Fibroblast of pulmonary artery (primary cell): ENCODE data around the gene LBX2.
"Not testable (repeated sequence)": the region's sequence is repeated elsewhere in the genome, so short reads cannot be mapped to it uniquely, and the experiment has no call there.

Experiments used
- DNase-seq: peaks from one replicate; pipeline ENCODE4 v3.0.0-alpha.2; 2010; ENCODE audit warnings: low read depth
- H3K4me3 ChIP-seq: replicated peaks from 2 replicates; pipeline ENCODE4 v1.5.1; 2011; ENCODE audit warnings: low read depth, mild to moderate bottlenecking, control low read depth, low read length, moderate library complexity
- TF ChIP-seq, protein P1 (sequence below): IDR thresholded peaks from 2 replicates; pipeline ENCODE4 v1.5.1; 2011; ENCODE audit warnings: mild to moderate bottlenecking, control low read depth, low read length, inconsistent platforms; ENCODE audit errors: missing control alignments

The LBX2 gene

DNA sequence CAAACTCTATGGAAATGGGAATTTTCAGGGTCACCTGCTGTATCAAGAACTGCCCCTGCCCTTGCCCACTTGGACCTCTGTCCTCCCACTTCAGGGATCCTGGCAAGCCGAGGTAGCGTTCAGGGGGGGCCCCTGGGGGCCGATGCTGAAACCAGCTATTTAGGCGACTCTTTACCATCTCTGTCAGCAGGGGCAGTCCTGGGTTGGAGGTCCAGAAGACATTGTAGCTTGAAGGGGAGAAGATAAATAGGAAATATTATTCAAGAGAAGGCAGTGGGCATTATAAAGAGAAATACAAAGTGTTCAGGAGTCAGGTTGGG lies 36.7 kb downstream of the LBX2 start:
- TF ChIP-seq, protein P1, sequence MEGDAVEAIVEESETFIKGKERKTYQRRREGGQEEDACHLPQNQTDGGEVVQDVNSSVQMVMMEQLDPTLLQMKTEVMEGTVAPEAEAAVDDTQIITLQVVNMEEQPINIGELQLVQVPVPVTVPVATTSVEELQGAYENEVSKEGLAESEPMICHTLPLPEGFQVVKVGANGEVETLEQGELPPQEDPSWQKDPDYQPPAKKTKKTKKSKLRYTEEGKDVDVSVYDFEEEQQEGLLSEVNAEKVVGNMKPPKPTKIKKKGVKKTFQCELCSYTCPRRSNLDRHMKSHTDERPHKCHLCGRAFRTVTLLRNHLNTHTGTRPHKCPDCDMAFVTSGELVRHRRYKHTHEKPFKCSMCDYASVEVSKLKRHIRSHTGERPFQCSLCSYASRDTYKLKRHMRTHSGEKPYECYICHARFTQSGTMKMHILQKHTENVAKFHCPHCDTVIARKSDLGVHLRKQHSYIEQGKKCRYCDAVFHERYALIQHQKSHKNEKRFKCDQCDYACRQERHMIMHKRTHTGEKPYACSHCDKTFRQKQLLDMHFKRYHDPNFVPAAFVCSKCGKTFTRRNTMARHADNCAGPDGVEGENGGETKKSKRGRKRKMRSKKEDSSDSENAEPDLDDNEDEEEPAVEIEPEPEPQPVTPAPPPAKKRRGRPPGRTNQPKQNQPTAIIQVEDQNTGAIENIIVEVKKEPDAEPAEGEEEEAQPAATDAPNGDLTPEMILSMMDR: no peak
- no peak overlapping the region for H3K4me3 ChIP-seq
- no peak for DNase-seq

DNA sequence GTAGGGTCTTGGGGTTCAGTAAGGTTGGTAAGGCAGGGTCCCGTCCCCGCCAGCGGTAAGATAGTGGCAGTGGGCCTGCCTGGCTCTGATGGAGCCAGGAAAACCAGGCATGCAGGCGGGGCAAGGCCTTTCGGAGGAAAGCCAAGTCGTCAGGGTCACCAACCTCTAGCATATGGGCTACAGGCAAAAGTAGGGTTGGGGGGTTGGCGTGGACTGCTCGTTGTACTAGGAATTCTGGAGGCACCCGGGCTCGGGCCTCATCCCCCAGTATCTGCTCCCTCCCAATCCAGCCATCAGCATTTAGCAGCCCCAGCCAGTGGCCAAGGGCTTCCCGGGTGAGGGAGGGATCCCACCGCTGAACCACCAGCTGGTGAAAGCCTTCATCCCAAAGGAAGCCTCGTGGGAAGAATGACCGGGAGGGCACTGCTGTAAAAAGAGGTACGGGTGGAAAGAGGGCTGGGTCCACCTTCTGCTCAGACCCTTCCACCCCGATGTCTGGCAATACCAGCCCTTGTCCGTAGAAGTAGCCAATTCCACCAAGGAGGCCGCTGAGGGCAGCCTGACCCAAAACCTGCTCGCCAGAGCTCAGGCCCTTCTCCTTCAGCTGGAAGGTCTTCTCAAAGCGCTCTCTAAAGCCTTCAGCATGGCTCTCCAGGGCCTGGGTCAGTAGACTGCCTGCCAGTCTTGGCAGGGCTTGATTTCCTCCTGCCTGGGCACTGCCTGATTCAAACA lies 37.2 kb downstream of the LBX2 start:
- TF ChIP-seq, protein P1: no peak
- no peak for DNase-seq
- no peak overlapping the region for H3K4me3 ChIP-seq

DNA sequence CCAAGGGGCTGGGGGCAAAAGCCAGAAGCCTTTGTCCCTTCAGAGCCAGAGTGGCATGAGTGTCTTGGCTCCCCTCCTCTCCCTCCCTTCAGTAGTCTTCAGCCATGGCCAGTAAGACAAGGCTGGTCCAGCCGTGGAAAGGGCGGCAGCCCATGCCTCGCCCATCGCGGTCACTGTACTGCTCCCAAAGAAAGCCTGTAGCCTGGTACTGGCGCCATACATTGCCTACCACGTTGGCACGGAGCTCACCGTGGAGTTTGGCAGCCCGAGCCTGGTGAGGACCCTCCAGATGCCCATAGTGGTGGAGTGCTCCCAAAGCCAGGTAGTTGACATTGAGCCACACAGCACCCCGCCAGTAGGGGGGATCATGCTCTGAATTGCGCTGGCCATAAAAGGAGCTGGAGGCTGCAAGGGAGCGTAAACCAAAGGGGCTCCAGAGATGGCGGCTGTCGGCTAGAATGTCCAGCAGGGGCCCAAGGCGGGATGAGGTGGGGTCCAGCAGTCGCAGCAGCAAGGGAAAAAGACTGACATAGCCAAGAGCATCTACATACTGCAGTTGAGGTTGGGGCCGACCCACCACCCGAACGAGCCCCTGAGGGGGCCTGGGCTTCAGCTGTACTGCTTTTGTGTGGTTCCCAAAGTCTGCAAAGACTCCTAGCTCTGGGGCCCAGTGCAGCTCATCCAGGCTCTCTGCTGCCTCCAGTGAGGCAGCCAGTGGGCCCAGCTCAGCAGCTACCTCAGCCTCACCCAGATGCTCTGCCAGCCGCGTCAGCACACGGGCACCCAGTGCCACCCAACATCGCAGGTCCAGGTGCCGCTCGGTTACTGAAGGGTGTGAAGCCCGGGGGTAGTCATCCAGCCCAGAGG lies 38.0 kb downstream of the LBX2 start:
- TF ChIP-seq, protein P1: peak; percentile 7
- DNase-seq: no peak
- no peak overlapping the region for H3K4me3 ChIP-seq

DNA sequence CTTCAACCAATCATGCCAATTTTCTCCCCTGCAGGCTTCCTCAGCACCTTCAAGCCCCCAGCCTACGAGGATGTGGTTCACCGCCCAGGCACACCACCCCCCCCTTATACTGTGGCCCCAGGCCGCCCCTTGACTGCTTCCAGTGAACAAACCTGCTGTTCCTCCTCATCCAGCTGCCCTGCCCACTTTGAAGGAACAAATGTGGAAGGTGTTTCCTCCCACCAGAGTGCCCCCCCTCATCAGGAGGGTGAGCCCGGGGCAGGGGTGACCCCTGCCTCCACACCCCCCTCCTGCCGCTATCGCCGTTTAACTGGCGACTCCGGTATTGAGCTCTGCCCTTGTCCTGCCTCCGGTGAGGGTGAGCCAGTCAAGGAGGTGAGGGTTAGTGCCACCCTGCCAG lies 39.2 kb downstream of the LBX2 start:
- not testable (repeated sequence) for H3K4me3 ChIP-seq, DNase-seq

DNA sequence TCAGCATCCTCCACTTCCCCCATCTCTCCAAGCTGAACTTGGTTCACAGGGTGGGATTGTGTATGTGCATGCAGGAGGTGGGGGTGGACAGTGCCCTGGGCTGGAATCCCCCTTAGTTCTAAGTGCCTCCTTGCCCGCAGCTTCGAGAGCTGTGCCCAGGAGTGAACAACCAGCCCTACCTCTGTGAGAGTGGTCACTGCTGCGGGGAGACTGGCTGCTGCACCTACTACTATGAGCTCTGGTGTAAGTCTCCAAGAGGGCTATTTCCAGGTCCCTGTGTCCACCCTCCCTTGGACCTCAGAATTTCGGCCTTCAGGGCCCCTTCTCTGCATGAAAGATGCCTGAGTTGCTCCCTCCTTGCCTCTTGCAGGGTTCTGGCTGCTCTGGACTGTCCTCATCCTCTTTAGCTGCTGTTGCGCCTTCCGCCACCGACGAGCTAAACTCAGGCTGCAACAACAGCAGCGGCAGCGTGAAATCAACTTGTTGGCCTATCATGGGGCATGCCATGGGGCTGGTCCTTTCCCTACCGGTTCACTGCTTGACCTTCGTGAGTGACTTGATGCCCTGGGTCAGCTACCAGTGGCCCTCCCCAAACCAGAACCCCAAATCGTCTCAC lies 39.8 kb downstream of the LBX2 start:
- DNase-seq: not testable (repeated sequence)

DNA sequence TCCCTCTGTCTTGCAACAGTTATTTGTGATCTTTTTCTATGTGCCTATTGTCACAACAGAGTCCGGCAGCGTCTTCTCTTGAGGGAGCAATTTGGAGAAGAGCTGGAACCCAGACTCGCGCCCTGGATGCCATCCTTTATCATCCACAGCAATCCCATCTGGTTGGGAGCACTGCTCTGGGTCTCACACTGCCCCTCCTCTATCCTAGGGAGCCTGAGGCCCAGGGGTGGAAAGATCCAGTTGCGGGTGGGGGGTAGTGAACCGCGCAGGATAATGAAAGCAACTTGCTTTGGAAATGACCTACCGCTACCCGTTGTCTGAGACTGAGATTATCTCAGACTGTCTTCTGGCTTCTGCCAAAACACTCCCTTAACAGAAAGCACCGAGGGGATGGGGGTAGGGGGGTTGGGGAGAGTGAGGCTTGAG lies 40.5 kb downstream of the LBX2 start:
- DNase-seq: no peak
- TF ChIP-seq, protein P1: no peak
- peak overlapping the region; percentile 97 for H3K4me3 ChIP-seq

More for the DNA sequence above, 39.8 kb downstream of the LBX2 start:
- H3K4me3 ChIP-seq: peak overlapping the region; percentile 97

DNA sequence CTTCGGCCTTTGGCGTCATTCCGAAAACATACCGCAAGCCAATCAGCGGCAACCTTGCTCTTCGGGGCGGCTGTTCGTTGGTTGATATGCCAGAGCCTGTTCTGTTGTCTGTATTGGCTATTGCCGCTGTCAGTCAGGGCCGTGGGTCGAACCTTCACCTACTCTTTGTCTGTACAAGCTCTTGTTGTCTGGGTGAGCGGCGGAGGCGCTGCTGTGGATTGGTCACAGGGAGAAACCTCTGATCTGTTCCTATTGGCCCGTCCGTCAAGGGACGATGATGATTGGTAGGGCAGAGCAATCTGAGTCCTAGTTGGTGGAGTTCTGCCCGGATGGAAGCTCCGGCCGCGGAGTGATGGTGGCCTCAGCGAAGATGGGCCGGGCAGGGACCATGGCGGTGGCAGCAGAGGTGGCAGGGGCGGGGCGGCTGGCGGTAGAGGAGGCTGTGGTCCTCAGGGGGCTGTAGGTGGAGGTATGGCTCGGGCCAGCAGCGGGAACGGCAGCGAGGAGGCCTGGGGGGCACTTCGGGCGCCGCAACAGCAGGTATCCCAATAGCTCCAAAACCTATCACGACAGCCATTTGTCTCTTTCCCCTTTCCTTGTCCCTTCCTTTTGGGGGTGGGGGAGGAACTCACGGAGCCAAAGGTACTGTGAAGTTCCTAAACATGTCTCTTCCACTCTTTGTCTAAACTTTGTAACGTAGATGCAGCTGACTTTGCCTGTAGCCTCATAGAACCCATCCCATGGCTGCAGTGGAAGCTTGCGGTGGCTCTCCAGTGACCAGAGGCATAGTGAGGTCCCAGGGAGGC lies 41.1 kb downstream of the LBX2 start, which contains the start of gene WBP1:
Gene WBP1, plus strand, starts transcription at position 307 of the 806 bp plus-strand sequence. Its CDS starts 165 bp downstream, at position 472.
- H3K4me3 ChIP-seq: peak within 1 kb of the TSS; percentile 97
- peak; percentile 100 for DNase-seq
- TF ChIP-seq, protein P1: no peak
